ENCODE measurements around the gene VWA8.
"Not testable (repeated sequence)": the region's sequence is repeated elsewhere in the genome, so short reads cannot be mapped to it uniquely, and the experiment has no call there.

Gene VWA8

GRCh38 chr13:41837629-41838028 lies 123.3 kb downstream of the VWA8 start:
- Histone ChIP-seq H3K9ac (ENCODE audit: low read length) (no peak overlapping the region), H3K27ac (ENCODE audit: low read length) (no peak overlapping the region), H3K4me1 (ENCODE audit: low read length) (no peaks in the 10 kb centered on the region), H4K20me1 (ENCODE audit: insufficient read depth, low read length) (no peaks in the 10 kb centered on the region), H3K9me3 (replicated peaks; ENCODE audit: insufficient read depth, low read length) (no peaks in the 10 kb centered on the region), H3K4me2 (ENCODE audit: low read depth, low read length) (no peak overlapping the region), H3F3A (ENCODE audit: insufficient read depth, low read length) (no peaks in the 10 kb centered on the region), H2AFZ (ENCODE audit: low read length) (no peak overlapping the region), H3K36me3 (replicated peaks; ENCODE audit: insufficient read depth, low read length) (no peaks in the 10 kb centered on the region), H3K4me3 (ENCODE audit: low read length) (no peak overlapping the region), H3K9me2 (replicated peaks; ENCODE audit: insufficient read depth, low read length) (no peaks in the 10 kb centered on the region), H3K27me3 (replicated peaks; ENCODE audit: insufficient read depth, low read length) (no peaks in the 10 kb centered on the region), H3K79me2 (ENCODE audit: low read length) (no peaks in the 10 kb centered on the region)
- no peak for DNase-seq
- TF ChIP-seq EZH2phosphoT487 (IDR thresholded peaks at IDR 0.05; ENCODE audit: low read length), result no peak
- no peak for TF ChIP-seq EZH2 (optimal IDR thresholded peaks at IDR 0.05; ENCODE audit: low read depth, low read length)
- no peak for TF ChIP-seq CTCF (IDR thresholded peaks at IDR 0.05; ENCODE audit: low read length)

- H3K9me2 ChIP-seq (replicated peaks; ENCODE audit: insufficient read depth, low read length), result no peaks in the 10 kb centered on the region
- DNase-seq, result no peak
- H3K4me2 ChIP-seq (ENCODE audit: low read depth, low read length), result no peak overlapping the region
- H3K9ac ChIP-seq (ENCODE audit: low read length), result no peak overlapping the region
- no peaks in the 10 kb centered on the region for H4K20me1 ChIP-seq (ENCODE audit: insufficient read depth, low read length)
- H3K9me3 ChIP-seq (replicated peaks; ENCODE audit: insufficient read depth, low read length), result no peaks in the 10 kb centered on the region
- no peak overlapping the region for H3K4me3 ChIP-seq (ENCODE audit: low read length)
- H3K27ac ChIP-seq (ENCODE audit: low read length), result no peak overlapping the region
- H2AFZ ChIP-seq (ENCODE audit: low read length), result no peak overlapping the region
- no peaks in the 10 kb centered on the region for H3K4me1 ChIP-seq (ENCODE audit: low read length)
- no peaks in the 10 kb centered on the region for H3F3A ChIP-seq (ENCODE audit: insufficient read depth, low read length)
- H3K79me2 ChIP-seq (ENCODE audit: low read length), result no peaks in the 10 kb centered on the region
- TF ChIP-seq EZH2phosphoT487 (IDR thresholded peaks at IDR 0.05; ENCODE audit: low read length) (no peak), CTCF (IDR thresholded peaks at IDR 0.05; ENCODE audit: low read length) (no peak), EZH2 (optimal IDR thresholded peaks at IDR 0.05; ENCODE audit: low read depth, low read length) (no peak)
- no peaks in the 10 kb centered on the region for H3K36me3 ChIP-seq (replicated peaks; ENCODE audit: insufficient read depth, low read length)
- H3K27me3 ChIP-seq (replicated peaks; ENCODE audit: insufficient read depth, low read length), result no peaks in the 10 kb centered on the region
These were observed 125.0 kb downstream of the VWA8 start for GRCh38 chr13:41835871-41836270.

- not testable (repeated sequence) for DNase-seq; H3K4me2 ChIP-seq (ENCODE audit: low read depth, low read length); H3K9me3 ChIP-seq (replicated peaks; ENCODE audit: insufficient read depth, low read length); H3K27ac ChIP-seq (ENCODE audit: low read length); H3K9me2 ChIP-seq (replicated peaks; ENCODE audit: insufficient read depth, low read length); H4K20me1 ChIP-seq (ENCODE audit: insufficient read depth, low read length); H3K36me3 ChIP-seq (replicated peaks; ENCODE audit: insufficient read depth, low read length); H3K4me1 ChIP-seq (ENCODE audit: low read length); H3K79me2 ChIP-seq (ENCODE audit: low read length); H3K4me3 ChIP-seq (ENCODE audit: low read length); H2AFZ ChIP-seq (ENCODE audit: low read length); H3F3A ChIP-seq (ENCODE audit: insufficient read depth, low read length); H3K9ac ChIP-seq (ENCODE audit: low read length); H3K27me3 ChIP-seq (replicated peaks; ENCODE audit: insufficient read depth, low read length)
These were observed 126.2 kb downstream of the VWA8 start for GRCh38 chr13:41834697-41835096.

GRCh38 chr13:41833831-41834230 lies 127.1 kb downstream of the VWA8 start:
- Histone ChIP-seq H3K36me3 (replicated peaks; ENCODE audit: insufficient read depth, low read length) (no peaks in the 10 kb centered on the region), H3K27me3 (replicated peaks; ENCODE audit: insufficient read depth, low read length) (no peaks in the 10 kb centered on the region), H3K79me2 (ENCODE audit: low read length) (no peaks in the 10 kb centered on the region), H3K4me1 (ENCODE audit: low read length) (no peaks in the 10 kb centered on the region), H3K4me3 (ENCODE audit: low read length) (no peak overlapping the region), H3K27ac (ENCODE audit: low read length) (no peak overlapping the region), H3K9me3 (replicated peaks; ENCODE audit: insufficient read depth, low read length) (no peaks in the 10 kb centered on the region), H4K20me1 (ENCODE audit: insufficient read depth, low read length) (no peaks in the 10 kb centered on the region), H3K9me2 (replicated peaks; ENCODE audit: insufficient read depth, low read length) (no peaks in the 10 kb centered on the region), H3K9ac (ENCODE audit: low read length) (no peak overlapping the region), H3F3A (ENCODE audit: insufficient read depth, low read length) (no peaks in the 10 kb centered on the region), H2AFZ (ENCODE audit: low read length) (no peak overlapping the region), H3K4me2 (ENCODE audit: low read depth, low read length) (no peak overlapping the region)
- no peak for TF ChIP-seq CTCF (IDR thresholded peaks at IDR 0.05; ENCODE audit: low read length)
- TF ChIP-seq EZH2phosphoT487 (IDR thresholded peaks at IDR 0.05; ENCODE audit: low read length), result no peak
- TF ChIP-seq EZH2 (optimal IDR thresholded peaks at IDR 0.05; ENCODE audit: low read depth, low read length), result no peak
- DNase-seq, result no peak
